Measurements from ENCODE around the gene PCBP3. TPM values are rescaled to one million over a fixed set of nuclear protein-coding genes. Genes with fewer than 3 reads are reported as not detected.

The PCBP3 gene
- total RNA-seq, 2 donors from 2014 or later, result 2.3 to 2.5 TPM

DNA sequence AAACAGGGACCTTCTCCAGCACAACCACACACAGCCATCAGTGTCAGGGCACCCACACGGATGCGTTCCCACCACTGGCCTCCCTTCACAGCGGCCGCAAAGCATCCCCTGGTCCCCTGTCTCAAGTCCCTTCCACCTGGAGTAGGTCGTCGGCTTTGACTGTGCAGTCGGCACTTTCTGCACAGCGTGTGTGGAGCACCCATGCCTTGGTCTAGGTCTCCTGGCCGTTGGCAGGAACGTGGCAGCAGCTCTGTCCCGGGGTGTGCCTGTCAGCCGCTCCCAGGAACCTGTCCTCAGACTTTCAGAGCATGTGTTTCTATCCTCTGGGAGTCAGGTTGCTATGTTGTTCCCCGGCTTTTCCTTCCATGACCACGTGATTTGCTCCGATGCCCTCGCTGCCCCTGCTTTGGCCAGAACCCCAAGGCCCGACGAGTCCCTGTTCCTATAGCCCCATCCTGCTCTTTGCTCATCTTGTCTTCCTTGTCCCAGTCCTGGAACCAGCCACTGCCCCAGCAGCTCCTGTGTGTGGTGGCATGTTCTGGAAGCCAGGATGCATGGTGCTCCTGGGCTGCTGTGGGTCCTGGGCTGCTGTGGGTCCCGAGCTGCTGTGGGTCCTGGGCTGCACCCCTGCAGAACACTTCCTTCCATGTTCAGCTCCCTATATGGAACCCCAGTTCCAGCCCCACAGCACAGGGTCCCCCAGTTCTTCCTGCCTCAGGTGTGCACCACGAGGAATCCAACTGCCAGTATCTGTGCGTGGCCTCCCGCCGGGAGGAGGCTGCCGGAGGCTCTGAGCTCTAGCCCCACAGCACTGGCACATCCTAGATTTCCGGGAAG is 253.9 kb downstream of the PCBP3 start:
- intact Hi-C loops (cut with DNase I, micrococcal nuclease), result no loop called here
- DNase-seq (no peak), ATAC-seq (no peak)

GRCh38 chr21:45898028-45898350 is 254.5 kb downstream of the PCBP3 start:
- intact Hi-C loops (cut with DNase I, micrococcal nuclease), result no loop called here
- DNase-seq, result no peak

DNA sequence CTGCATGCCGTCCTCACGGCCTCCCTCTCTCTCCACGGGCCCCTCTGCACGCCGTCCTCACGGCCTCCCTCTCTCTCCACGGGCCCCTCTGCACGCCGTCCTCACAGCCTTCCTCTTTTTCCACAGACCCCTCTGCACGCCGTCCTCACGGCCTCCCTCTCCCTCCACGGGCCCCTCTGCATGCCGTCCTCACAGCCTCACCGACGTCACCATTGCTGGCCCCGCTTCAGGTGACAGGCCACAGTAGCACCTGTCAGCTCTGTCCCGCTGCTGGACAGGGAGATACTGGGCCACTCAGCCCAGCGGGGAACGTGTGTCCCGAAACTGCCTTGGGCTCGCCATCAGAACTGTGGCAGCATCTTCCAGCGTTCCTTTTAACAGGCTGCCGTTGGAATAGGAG is 255.3 kb downstream of the PCBP3 start:
- ATAC-seq, result no peak
- DNase-seq, result no peak
- intact Hi-C loops (cut with DNase I, micrococcal nuclease), result no loop called here

More at GRCh38 chr21:45898028-45898350, 254.5 kb downstream of the PCBP3 start:
- ATAC-seq, result no peak

- ATAC-seq, result no peak
- intact Hi-C loops (cut with DNase I, micrococcal nuclease), result no loop called here
- no peak for DNase-seq
These were observed 255.9 kb downstream of the PCBP3 start for GRCh38 chr21:45899317-45900033.

DNA sequence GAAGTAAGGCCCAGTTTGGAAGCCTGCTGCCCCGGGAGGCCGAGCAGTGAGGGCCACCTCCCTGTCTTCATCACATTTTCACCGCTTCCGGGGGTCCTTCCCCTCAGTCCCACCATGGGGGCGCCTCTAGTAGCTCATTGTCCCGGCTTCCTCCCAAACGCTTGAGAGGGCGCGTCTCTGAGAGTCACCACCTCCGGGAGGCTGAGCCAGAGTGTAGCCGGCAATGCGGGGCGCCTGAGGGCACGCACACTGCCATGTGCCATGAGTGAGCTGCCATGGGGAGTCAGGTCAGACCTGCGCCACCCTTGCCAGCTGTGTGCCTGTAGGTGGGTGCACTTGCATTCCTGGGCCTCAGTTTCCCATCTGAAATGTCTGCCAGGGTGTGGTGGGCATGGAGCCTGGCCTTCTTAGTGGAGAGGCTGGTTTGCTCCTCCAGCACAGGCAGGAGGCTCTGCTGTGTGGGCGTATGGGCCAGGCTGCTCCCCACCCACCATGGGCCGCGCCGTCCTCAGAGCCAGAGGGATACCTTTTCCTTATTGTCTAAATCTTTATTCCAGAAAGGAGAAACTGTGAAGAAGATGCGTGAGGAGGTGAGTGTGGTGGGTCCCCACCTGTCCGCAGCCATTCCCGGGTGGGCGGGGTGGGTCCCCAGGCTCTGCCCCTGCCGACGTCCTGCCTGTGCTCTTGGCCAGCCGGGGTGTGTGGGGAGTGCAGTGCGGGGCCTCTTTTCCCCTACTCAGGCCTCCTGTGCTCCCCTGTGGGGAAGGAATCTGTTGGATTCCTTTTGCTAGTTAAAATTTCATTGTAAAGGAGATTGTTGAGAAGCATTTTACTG is 256.7 kb downstream of the PCBP3 start:
- intact Hi-C loops (cut with DNase I, micrococcal nuclease), result no loop called here
- DNase-seq, result no peak
- no peak for ATAC-seq

DNA sequence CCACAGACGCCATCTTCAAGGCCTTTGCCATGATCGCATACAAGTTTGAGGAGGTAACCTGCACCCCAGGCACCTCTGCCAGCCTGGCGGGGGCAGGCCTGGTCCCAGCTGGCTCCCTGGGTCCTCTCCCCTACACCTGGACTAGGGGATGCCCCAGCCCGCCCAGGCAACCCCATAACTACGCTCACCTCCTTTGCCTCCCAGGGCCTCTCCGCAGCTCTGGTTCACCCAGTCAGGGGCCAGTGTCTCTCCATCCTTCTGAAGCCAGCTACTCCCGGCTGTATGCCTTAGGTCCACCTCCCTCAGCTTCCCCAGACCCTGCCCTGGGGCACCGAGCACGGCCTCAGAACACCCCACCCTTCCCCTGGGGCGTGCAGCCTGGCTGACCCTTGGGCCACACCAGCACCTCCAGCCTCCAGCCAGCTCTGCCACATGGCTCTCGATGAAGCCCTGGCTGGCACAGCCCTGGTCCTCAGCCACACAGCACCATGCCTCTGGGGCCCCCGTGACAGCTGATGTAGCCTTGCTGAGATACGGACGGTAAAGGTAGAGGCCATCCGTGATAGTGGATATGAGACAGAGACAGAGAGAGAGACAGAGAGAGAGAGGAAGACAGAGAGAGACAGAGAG is 257.7 kb downstream of the PCBP3 start:
- DNase-seq (no peak), ATAC-seq (no peak)
- intact Hi-C loops (cut with DNase I, micrococcal nuclease), result no loop called here

DNA sequence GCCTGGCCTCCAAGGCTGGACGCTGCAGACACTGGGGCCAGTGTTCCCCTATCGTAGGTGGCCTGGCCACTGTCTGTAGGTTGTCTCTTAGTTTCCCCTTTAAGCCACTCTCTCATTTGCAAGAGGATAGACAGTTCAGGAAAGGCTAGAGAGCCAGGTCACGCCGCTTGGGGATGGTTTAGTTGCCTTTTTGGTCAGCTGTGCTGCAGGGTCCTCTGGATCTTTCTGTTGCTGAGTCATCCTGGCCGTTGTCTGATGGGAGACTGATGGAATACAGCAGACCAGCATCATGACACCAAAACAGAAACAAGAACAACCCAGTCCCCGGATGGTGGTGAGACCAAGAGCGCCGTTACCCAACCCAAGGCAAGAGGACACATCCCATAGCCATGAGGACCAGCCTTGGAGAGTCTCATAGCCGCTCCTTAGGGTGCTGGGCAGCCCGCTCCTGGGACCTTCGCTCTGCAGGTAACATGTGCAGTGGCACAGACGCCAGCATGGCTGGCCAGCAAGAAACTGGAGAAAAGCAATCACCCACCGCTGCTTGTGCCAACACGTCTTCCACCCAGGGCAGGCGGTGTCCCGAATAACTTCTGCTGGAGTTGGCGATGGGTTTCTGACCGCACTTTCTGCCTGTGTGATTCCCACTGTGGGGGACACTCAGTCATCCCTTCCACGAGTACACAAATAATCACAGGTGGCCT is 258.9 kb downstream of the PCBP3 start:
- intact Hi-C loops (cut with DNase I, micrococcal nuclease), result no loop called here
- no peak for ATAC-seq
- DNase-seq, result no peak

- intact Hi-C loops (cut with DNase I, micrococcal nuclease), result no loop called here
- DNase-seq (no peak), ATAC-seq (no peak)
These were observed 261.7 kb downstream of the PCBP3 start for GRCh38 chr21:45905196-45905595.

GRCh38 chr21:45906196-45906805 is 262.8 kb downstream of the PCBP3 start:
- DNase-seq (no peak), ATAC-seq (no peak)
- intact Hi-C loops (cut with DNase I, micrococcal nuclease), result no loop called here

DNA sequence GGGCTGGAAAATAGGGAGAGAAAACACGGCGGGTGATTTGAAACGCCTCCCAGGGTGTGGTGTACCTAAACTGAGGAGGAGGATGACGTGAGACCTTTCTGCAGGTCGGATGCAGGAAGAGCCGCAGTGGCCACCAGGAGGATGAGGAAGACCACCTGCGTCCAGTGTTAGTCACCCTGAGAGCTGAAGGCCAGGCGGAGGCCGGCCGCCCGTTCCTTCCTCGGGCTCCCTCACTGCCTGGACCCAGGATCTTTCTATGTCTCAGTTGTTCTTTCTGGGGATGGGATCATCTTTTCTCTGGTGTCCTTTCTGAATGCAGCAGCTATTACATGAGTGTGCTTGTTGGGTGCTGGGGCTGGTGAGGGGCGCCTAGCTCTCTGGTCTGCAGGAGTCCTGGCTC is 263.3 kb downstream of the PCBP3 start:
- ATAC-seq, result no peak
- no peak for DNase-seq
- intact Hi-C loops (cut with DNase I, micrococcal nuclease), result no loop called here

- intact Hi-C loops (cut with DNase I, micrococcal nuclease), result no loop called here
- ATAC-seq (no peak), DNase-seq (no peak)
These were observed 265.2 kb downstream of the PCBP3 start for GRCh38 chr21:45908536-45909237.

DNA sequence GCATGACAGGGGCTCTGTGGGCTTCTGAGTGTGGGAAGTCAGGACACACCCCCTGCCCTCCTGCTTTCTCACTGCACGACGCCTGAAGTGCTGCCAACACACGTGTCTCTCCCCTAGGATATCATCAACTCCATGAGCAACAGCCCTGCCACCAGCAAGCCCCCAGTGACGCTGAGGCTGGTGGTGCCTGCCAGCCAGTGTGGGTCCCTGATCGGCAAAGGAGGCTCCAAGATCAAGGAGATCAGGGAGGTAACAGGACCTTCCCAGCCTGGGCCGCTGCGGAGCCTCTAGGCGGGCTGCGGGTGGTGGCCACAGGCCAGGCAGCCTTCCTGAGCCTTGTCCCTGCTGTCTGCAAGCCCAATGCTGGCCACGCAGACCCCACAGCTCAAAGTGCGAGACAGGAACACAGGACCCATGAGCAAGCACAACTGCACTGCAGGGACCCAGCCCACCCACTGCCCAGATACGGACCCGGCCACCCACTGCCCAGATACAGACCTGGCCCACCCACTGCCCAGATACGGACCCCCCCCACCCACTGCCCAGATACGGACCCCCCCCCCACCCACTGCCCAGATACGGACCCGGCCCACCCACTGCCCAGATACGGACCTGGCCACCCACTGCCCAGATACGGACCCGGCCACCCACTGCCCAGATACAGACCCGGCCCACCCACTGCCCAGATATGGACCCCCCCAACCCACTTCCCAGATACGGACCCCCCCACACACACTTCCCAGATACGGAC is 265.9 kb downstream of the PCBP3 start:
- DNase-seq (no peak), ATAC-seq (no peak)
- intact Hi-C loops (cut with DNase I, micrococcal nuclease), result no loop called here

- intact Hi-C loops (cut with DNase I, micrococcal nuclease), result no loop called here
- DNase-seq, result no peak
- no peak for ATAC-seq
These were observed 266.6 kb downstream of the PCBP3 start for GRCh38 chr21:45910155-45910547.

GRCh38 chr21:45910548-45911221 is 267.2 kb downstream of the PCBP3 start:
- no peak for ATAC-seq
- no peak for DNase-seq
- intact Hi-C loops (cut with DNase I, micrococcal nuclease), result no loop called here

DNA sequence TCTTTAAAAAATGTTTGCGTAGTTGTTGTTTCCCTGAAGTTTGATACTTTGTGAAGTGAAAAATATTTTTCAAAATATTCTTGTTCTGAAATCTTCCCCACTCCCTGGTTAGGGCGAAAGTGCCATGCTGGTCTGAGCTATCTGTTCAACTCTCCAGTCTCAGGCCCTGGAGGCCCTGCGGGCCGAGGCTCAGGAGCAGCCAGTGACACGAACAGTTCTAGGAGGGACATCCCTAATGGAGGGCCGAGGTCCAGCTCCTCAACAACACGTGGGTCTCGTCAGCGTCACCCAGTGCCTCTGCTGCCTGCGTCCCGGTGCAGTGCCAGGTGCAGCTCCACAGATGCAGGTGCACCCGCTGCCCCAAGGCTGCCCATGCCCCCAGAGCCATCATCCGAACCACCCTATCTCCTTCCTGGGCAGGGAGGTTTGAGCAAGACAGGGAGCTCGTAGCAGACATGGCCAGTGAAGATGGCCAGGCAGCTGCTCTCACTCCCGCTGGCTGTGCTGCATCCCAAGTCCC is 268.3 kb downstream of the PCBP3 start:
- intact Hi-C loops (cut with DNase I, micrococcal nuclease), result no loop called here
- DNase-seq (no peak), ATAC-seq (no peak)
